RPMI8226 (cell line): Measurements from ENCODE around the gene TAF4B.
"Not testable (repeated sequence)": the region's sequence is repeated elsewhere in the genome, so short reads cannot be mapped to it uniquely, and the experiment has no call there.

Source experiments
- DNase-seq: peaks from one replicate; pipeline ENCODE4 v3.0.0-alpha.2; 2015

TAF4B gene

GRCh38 chr18:26317398-26317797 lies 91.2 kb downstream of the TAF4B start:
- DNase-seq: no peak

- no peak for DNase-seq
Measured at GRCh38 chr18:26320686-26321085, 94.4 kb downstream of the TAF4B start.

- DNase-seq: no peak
Measured at GRCh38 chr18:26322890-26323653, 96.8 kb downstream of the TAF4B start.

GRCh38 chr18:26325771-26326170 lies 99.5 kb downstream of the TAF4B start:
- DNase-seq: no peak

GRCh38 chr18:26327062-26327461 lies 100.8 kb downstream of the TAF4B start:
- no peak for DNase-seq

GRCh38 chr18:26332991-26333390 lies 106.7 kb downstream of the TAF4B start:
- DNase-seq: no peak

GRCh38 chr18:26335156-26335555 lies 108.9 kb downstream of the TAF4B start:
- no peak for DNase-seq

- DNase-seq: no peak
Measured at GRCh38 chr18:26335571-26336487, 109.6 kb downstream of the TAF4B start.

GRCh38 chr18:26336572-26336971 lies 110.3 kb downstream of the TAF4B start:
- DNase-seq: no peak

- DNase-seq: no peak
Measured at GRCh38 chr18:26342646-26343045, 116.4 kb downstream of the TAF4B start.

GRCh38 chr18:26350961-26351360 lies 124.7 kb downstream of the TAF4B start:
- no peak for DNase-seq

- DNase-seq: no peak
Measured at GRCh38 chr18:26356045-26356785, 130.0 kb downstream of the TAF4B start.

- DNase-seq: no peak
Measured at GRCh38 chr18:26357960-26358359, 131.7 kb downstream of the TAF4B start.

GRCh38 chr18:26362021-26362420 lies 135.8 kb downstream of the TAF4B start:
- no peak for DNase-seq

- DNase-seq: no peak
Measured at GRCh38 chr18:26367425-26367824, 141.2 kb downstream of the TAF4B start.

GRCh38 chr18:26370037-26370436 lies 143.8 kb downstream of the TAF4B start:
- DNase-seq: no peak

- no peak for DNase-seq
Measured at GRCh38 chr18:26376105-26376504, 149.9 kb downstream of the TAF4B start.

GRCh38 chr18:26378701-26379100 lies 152.5 kb downstream of the TAF4B start:
- no peak for DNase-seq

- not testable (repeated sequence) for DNase-seq
Measured at GRCh38 chr18:26381555-26381954, 155.3 kb downstream of the TAF4B start.

GRCh38 chr18:26383454-26384270 lies 157.4 kb downstream of the TAF4B start:
- DNase-seq: peak; percentile 40

GRCh38 chr18:26386002-26386401 lies 159.8 kb downstream of the TAF4B start:
- DNase-seq: no peak

- no peak for DNase-seq
Measured at GRCh38 chr18:26386441-26386840, 160.2 kb downstream of the TAF4B start.
